Osteocyte (in vitro differentiated cells): ENCODE measurements around the gene CRIP1. TPM values are rescaled to one million over a fixed set of nuclear protein-coding genes. Genes with fewer than 3 reads are reported as not detected.

Experiments used
- DNase-seq: peaks from one replicate; pipeline ENCODE4 v3.0.0; 2021; ENCODE audit warnings: mixed read lengths; ENCODE audit not compliant: unreplicated experiment; ENCODE audit errors: extremely low spot score
- H3K27ac Mint-ChIP-seq: one replicate; pipeline ENCODE4 v1.8.0; 2021; ENCODE audit warnings: mild to moderate bottlenecking, mixed read lengths; ENCODE audit not compliant: unreplicated experiment
- H3K27me3 Mint-ChIP-seq: one replicate; pipeline ENCODE4 v1.8.0; 2021; ENCODE audit warnings: mixed read lengths; ENCODE audit not compliant: unreplicated experiment
- H3K36me3 Mint-ChIP-seq: one replicate; pipeline ENCODE4 v1.8.0; 2021; ENCODE audit warnings: mixed read lengths; ENCODE audit not compliant: unreplicated experiment
- H3K4me1 Mint-ChIP-seq: one replicate; pipeline ENCODE4 v1.8.0; 2021; ENCODE audit warnings: mixed read lengths; ENCODE audit not compliant: unreplicated experiment
- H3K4me3 Mint-ChIP-seq: one replicate; pipeline ENCODE4 v1.8.0; 2021; ENCODE audit warnings: mild to moderate bottlenecking, moderate library complexity, mixed read lengths; ENCODE audit not compliant: unreplicated experiment
- H3K9me3 Mint-ChIP-seq: one replicate; pipeline ENCODE4 v1.8.0; 2021; ENCODE audit warnings: mixed read lengths; ENCODE audit not compliant: unreplicated experiment
- CTCF ChIP-seq: fragments of 200-600 bp; sonication (generic); IDR thresholded peaks from 2 replicates; pipeline ENCODE4 v1.5.0; 2021; ENCODE audit warnings: antibody characterized with exemption, mild to moderate bottlenecking, moderate library complexity
- total RNA-seq: library from RNA; stranded (reverse); gene quantifications from 2 replicates; pipeline ENCODE4 v1.2.1, GENCODE V29; 2021

Gene CRIP1
- total RNA-seq, 1 donor from 2014 or later, result 31.0 TPM

DNA sequence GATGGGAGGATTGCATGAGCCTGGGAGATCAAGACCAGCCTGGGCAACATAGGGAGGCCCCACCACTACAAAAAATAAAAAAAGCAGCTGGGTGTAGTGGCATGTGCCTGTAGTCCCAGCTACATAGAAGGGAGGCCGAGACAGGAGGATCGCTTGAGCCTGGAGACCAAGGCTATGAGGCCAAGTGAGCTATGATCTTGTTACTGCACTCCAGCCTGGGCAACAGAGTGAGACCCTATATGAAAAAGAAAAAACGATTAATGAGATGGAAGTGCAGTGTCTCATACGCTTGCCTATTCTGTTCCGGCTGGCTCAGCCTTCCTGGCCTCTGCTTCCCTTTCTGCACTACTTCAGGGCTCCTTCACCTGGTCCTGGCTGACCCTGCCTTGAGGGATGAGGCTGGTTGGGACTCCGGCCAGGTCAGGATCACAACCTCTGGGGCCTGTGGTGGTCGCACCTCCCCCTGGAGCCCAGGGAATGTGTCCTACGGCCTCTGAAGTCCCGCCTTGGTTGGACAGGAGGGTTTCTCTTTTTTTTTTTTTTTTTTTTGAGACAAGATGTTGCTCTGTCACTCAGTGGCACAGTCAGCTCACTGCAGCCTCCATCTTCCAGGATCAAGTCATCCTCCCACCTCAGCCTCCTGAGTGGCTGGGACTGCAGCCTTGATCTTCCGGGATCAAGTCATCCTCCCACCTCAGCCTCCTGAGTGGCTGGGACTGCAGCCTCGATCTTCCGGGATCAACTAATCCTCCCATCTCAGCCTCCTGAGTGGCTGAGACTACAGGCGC lies 15.0 kb downstream of the CRIP1 start:
- no peak for DNase-seq
- peaks cover 4% of the 10 kb centered on the region for H3K4me1 Mint-ChIP-seq

DNA sequence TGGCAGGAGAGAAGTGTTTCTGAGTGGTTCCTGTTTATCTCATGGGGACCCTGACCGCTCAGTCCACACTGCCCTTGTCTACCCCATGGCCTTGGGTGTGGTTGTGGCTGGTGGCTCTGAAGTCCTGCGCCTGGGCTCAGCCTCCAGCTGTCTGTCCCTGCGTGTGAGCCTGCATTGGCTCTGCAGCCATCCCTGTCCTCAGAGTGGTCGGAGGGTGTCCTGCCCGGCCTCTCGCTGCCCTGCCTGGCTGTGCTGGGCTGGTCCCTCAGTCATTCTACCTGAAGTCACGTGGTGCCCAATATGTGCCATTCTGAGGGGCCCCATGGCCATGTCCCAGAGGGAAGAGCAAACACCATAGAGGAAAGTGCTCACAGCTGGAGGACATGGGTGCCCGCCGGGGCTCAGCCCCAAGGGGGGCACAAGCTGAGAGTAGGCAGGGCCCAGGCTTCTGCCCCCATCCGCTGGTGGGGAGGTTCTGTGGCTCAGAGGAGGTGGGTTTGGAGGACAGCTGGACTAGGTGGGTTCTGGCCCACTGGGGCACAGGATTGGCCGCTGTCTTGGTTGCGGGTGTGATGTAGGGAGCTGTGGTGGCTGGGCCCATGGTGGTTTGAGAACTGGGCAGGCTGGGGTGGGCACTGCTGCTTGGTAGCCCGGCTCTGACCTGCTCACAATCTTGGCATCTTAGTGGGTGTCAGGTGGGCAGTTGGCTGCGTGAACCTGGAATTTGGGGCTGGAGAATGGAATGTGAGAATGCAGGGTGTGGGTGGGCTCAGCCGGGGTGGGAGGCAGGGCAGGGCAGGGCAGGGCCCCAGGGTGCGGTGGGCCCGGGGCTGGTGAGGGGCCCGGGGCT lies 16.0 kb downstream of the CRIP1 start:
- Mint-ChIP-seq H3K4me3 (no peak overlapping the region), H3K27ac (no peak overlapping the region)

More for the DNA sequence above, 15.0 kb downstream of the CRIP1 start:
- Mint-ChIP-seq H3K27me3 (no peaks in the 10 kb centered on the region), H3K36me3 (no peaks in the 10 kb centered on the region), H3K9me3 (no peaks in the 10 kb centered on the region), H3K27ac (no peak overlapping the region), H3K4me3 (no peak overlapping the region)
- TF ChIP-seq CTCF, result no peak

DNA sequence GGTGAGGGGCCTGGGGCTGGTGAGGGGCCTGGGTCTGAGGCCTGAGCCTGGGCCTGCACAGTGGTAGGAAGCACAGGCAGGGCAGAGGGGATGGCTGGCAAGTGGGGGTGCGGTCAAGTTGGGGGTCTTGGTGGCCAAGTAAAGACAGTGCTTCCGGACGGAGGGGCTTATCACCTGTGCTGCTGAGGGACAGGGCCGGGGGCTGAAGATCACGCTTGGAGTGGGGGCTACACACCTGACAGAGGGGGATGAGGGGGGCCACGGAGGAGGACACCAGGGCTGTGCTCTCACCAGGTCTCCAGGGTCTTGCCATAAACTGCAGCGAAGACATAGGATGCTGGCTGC lies 16.6 kb downstream of the CRIP1 start:
- no peak for DNase-seq
- no peaks in the 10 kb centered on the region for H3K9me3 Mint-ChIP-seq
- H3K4me1 Mint-ChIP-seq, result peaks cover 4% of the 10 kb centered on the region
- H3K4me3 Mint-ChIP-seq, result no peak overlapping the region
- TF ChIP-seq CTCF, result no peak
- H3K36me3 Mint-ChIP-seq, result no peaks in the 10 kb centered on the region
- no peak overlapping the region for H3K27ac Mint-ChIP-seq
- peaks cover 3% of the 10 kb centered on the region for H3K27me3 Mint-ChIP-seq

More for the DNA sequence above, 16.0 kb downstream of the CRIP1 start:
- no peak for DNase-seq
- Mint-ChIP-seq H3K9me3 (no peaks in the 10 kb centered on the region), H3K36me3 (no peaks in the 10 kb centered on the region), H3K27me3 (peaks cover 2% of the 10 kb centered on the region), H3K4me1 (peaks cover 4% of the 10 kb centered on the region)
- TF ChIP-seq CTCF, result no peak

DNA sequence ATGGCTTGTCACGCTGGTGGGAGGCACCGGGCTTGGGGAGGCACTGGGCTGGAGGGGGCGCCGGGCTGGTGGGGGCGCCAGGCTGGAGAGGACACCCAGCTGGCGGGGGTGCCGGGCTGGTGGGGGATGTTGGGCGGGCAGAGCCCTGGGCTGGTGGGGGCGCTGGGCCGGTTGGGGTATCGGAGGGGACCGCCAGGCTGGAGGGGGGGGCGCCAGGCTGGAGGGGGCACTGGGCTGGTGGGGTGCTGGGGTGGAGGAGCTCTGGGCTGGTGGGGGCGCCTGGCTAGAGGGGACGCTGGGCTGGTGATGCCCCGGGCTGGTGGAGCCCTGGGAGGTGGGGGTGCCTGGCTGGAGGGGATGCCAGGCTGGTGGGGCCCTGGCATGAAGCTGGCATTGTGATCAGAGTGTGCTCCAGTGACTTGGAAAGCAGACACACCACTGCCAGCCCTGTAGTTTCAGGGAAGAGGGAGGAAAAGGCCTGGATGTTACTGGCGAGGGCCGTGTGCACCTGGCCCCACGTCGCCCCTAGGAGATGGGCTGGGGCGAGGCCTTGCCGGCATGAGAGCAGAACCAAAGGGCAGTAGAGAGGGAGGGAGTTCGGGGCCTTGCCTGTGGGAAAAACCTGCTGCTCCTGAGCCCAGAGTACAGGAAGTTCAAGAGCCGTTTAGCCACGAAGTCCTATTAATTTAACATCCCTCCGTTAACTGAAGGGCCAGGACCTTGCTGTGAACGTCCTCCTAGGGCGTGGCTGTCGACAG lies 17.4 kb downstream of the CRIP1 start:
- no peak for TF ChIP-seq CTCF
- Mint-ChIP-seq H3K9me3 (no peaks in the 10 kb centered on the region), H3K4me1 (no peaks in the 10 kb centered on the region), H3K27me3 (peaks cover 7% of the 10 kb centered on the region), H3K27ac (no peak overlapping the region), H3K36me3 (no peaks in the 10 kb centered on the region), H3K4me3 (no peak overlapping the region)
- DNase-seq, result peak; percentile 84
